H1 (cell line): ENCODE data around the gene TBC1D10A. TPM values are rescaled to one million over a fixed set of nuclear protein-coding genes. Genes with fewer than 3 reads are reported as not detected.
A peak's percentile ranks its signal among the peaks of the same experiment; 100 is the strongest.

Experiments
- ASH2L ChIP-seq: fragments of 200-600, 300-600 bp; sonication (generic); IDR thresholded peaks from one replicate; pipeline ENCODE4 v1.7.1; 2017; ENCODE audit warnings: low read length
- BACH1 ChIP-seq: IDR thresholded peaks from 2 replicates; pipeline ENCODE4 v1.6.1; 2012; ENCODE audit warnings: low read length, improper control_type of control experiment
- BCL11A ChIP-seq, 2 experiments: IDR thresholded peaks; one replicate each; pipeline ENCODE4 v1.6.1; 2011; ENCODE audit warnings: low read depth in 2 of 2, low read length in 2 of 2, mild to moderate bottlenecking in 2 of 2
- CBX8 ChIP-seq: fragments of 300-800, 300-1000 bp; sonication (generic); IDR thresholded peaks from 2 replicates; pipeline ENCODE4 v1.7.1; 2016; ENCODE audit warnings: low read depth, low read length, borderline replicate concordance
- EGR1 ChIP-seq: IDR thresholded peaks from 2 replicates; pipeline ENCODE4 v1.6.1; 2011; ENCODE audit warnings: low read depth, low read length, borderline replicate concordance
- EP300 ChIP-seq, 2 experiments: IDR thresholded peaks; 1 replicate in 1 of 2; 2 replicates in 1 of 2; pipeline ENCODE4 v1.6.1; 2011 to 2012; ENCODE audit warnings: low read depth in 2 of 2, low read length in 2 of 2, mild to moderate bottlenecking in 2 of 2, borderline replicate concordance in 1 of 2, inconsistent platforms in 1 of 2, moderate library complexity in 1 of 2
- KDM1A ChIP-seq: fragments of 200-600, 300-600 bp; sonication (generic); IDR thresholded peaks from 2 replicates; pipeline ENCODE4 v1.7.1; 2016; ENCODE audit warnings: mild to moderate bottlenecking, low read length, borderline replicate concordance
- KDM5A ChIP-seq: fragments of 200-600 bp; IDR thresholded peaks from 2 replicates; pipeline ENCODE4 v1.7.1; 2012; ENCODE audit warnings: mild to moderate bottlenecking, low read length, inconsistent platforms, mixed read lengths
- NRF1 ChIP-seq: IDR thresholded peaks from 2 replicates; pipeline ENCODE4 v1.6.1; 2011; ENCODE audit warnings: mild to moderate bottlenecking, low read depth, low read length, improper control_type of control experiment
- POLR2A ChIP-seq, 2 experiments: IDR thresholded peaks; 1 replicate in 1 of 2; 2 replicates in 1 of 2; pipeline ENCODE4 v1.6.1; 2011; ENCODE audit warnings: low read depth in 2 of 2, low read length in 2 of 2, mild to moderate bottlenecking in 2 of 2; ENCODE audit errors: control extremely low read depth in 1 of 2
- RAD21 ChIP-seq, 2 experiments: IDR thresholded peaks in 1 of 2; conservative IDR thresholded peaks in 1 of 2; 2 replicates each; pipeline ENCODE4 v1.6.1; 2011; ENCODE audit warnings: low read depth in 2 of 2, low read length in 2 of 2, improper control_type of control experiment in 1 of 2, inconsistent platforms in 1 of 2, mild to moderate bottlenecking in 1 of 2, moderate library complexity in 1 of 2
- RBBP5 ChIP-seq: IDR thresholded peaks from 2 replicates; pipeline ENCODE4 v1.7.1; 2012; ENCODE audit warnings: low read depth, mild to moderate bottlenecking, inconsistent platforms, low read length, moderate library complexity, borderline replicate concordance
- RNF2 ChIP-seq: fragments of 200-900, 300-1000 bp; sonication (generic); IDR thresholded peaks from 2 replicates; pipeline ENCODE4 v1.7.1; 2016; ENCODE audit warnings: borderline replicate concordance, low read depth, mild to moderate bottlenecking, antibody characterized with exemption, low read length; ENCODE audit not compliant: poor library complexity, severe bottlenecking; ENCODE audit errors: missing control alignments
- SP4 ChIP-seq: IDR thresholded peaks from 2 replicates; pipeline ENCODE4 v1.6.1; 2012; ENCODE audit warnings: low read length, inconsistent platforms
- SRF ChIP-seq: IDR thresholded peaks from 2 replicates; pipeline ENCODE4 v1.6.1; 2011; ENCODE audit warnings: mild to moderate bottlenecking, low read depth, low read length, moderate library complexity
- TAF1 ChIP-seq: IDR thresholded peaks from 2 replicates; pipeline ENCODE4 v1.6.1; 2011; ENCODE audit warnings: mild to moderate bottlenecking, low read depth, low read length
- TAF7 ChIP-seq: optimal IDR thresholded peaks from 2 replicates; pipeline ENCODE3; 2011; ENCODE audit warnings: low read depth, mild to moderate bottlenecking, inconsistent platforms, low read length, moderate library complexity, borderline replicate concordance
- TCF12 ChIP-seq: IDR thresholded peaks from 2 replicates; pipeline ENCODE4 v1.6.1; 2011; ENCODE audit warnings: low read depth, mild to moderate bottlenecking, low read length
- TEAD4 ChIP-seq: IDR thresholded peaks from 2 replicates; pipeline ENCODE4 v1.6.1; 2012; ENCODE audit warnings: low read depth, low read length, inconsistent platforms, mixed read lengths
- YY1 ChIP-seq: IDR thresholded peaks from 2 replicates; pipeline ENCODE4 v1.6.1; 2011; ENCODE audit warnings: low read depth, mild to moderate bottlenecking, low read length
- ZNF274 ChIP-seq: IDR thresholded peaks from 2 replicates; pipeline ENCODE4 v1.7.0; 2012; ENCODE audit warnings: low read length, borderline replicate concordance; ENCODE audit errors: extremely low read depth
- polyA plus RNA-seq, 7 experiments: library from polyadenylated mRNA; depleted of rRNA in 3 of 7; stranded (reverse) in 5 of 7; unstranded in 2 of 7; fragments of >200 nt in 5 of 7; fragments of 200-250 nt in 2 of 7; gene quantifications; 1 replicate in 5 of 7; 2 replicates in 1 of 7; 4 replicates in 1 of 7; pipeline versions ENCODE4 v1.2.1 to v1.2.3, GENCODE V29; 2011 to 2013; ENCODE audit warnings: missing spikeins in 2 of 7, mixed read lengths in 2 of 7
- total RNA-seq: library from RNA; stranded (reverse); fragmentation: NEBNext Ultra II Directional; extraction: Animal tissue kit (Norgen Biotek cat#: 25700); gene quantifications from 2 replicates; pipeline ENCODE4 v1.2.1, GENCODE V29; 2021
- TF ChIP-seq, protein P1 (sequence below): IDR thresholded peaks from 2 replicates; pipeline ENCODE4 v1.6.1; 2012; ENCODE audit warnings: inconsistent platforms
- TF ChIP-seq, protein P2 (sequence below): IDR thresholded peaks from 2 replicates; pipeline ENCODE4 v1.6.1; 2011; ENCODE audit warnings: low read length, improper control_type of control experiment

TBC1D10A gene
- total and polyA plus RNA-seq, 2 of the 8 experiments (the other 6 are each of a cell fraction or from before 2014, with no cell fraction given), result 5.4 to 7.0 TPM

- TF ChIP-seq TAF1 (no peak), EP300 (IDR thresholded peaks at IDR 0.05; ENCODE audit: borderline replicate concordance in 1 of 2, low read depth in 2 of 2, low read length in 2 of 2) (no peak), ASH2L (no peak), POLR2A (IDR thresholded peaks at IDR 0.05; ENCODE audit: control extremely low read depth in 1 of 2, low read depth in 2 of 2, low read length in 2 of 2) (no peak), RBBP5 (no peak), NRF1 (no peak), BCL11A (IDR thresholded peaks at IDR 0.05; ENCODE audit: low read depth in 2 of 2, low read length in 2 of 2) (no peak), SRF (no peak), EGR1 (no peak), BACH1 (no peak), KDM1A (no peak), TAF7 (no peak), YY1 (peak; percentile 88), TEAD4 (peak; percentile 62; the same call in 1 of the 2 replicates), TCF12 (no peak), CBX8 (no peak), ZNF274 (no peak), KDM5A (no peak), RNF2 (no peak), SP4 (no peak), RAD21 (IDR thresholded peaks at IDR 0.05 in 1 of 2, conservative IDR thresholded peaks at IDR 0.05 in 1 of 2; ENCODE audit: low read depth in 2 of 2, low read length in 2 of 2) (peak; percentile 59 to 72)
- TF ChIP-seq, protein P1, sequence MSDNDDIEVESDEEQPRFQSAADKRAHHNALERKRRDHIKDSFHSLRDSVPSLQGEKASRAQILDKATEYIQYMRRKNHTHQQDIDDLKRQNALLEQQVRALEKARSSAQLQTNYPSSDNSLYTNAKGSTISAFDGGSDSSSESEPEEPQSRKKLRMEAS, result peak; percentile 82
- TF ChIP-seq, protein P2, sequence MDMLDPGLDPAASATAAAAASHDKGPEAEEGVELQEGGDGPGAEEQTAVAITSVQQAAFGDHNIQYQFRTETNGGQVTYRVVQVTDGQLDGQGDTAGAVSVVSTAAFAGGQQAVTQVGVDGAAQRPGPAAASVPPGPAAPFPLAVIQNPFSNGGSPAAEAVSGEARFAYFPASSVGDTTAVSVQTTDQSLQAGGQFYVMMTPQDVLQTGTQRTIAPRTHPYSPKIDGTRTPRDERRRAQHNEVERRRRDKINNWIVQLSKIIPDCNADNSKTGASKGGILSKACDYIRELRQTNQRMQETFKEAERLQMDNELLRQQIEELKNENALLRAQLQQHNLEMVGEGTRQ, result no peak
- TF ChIP-seq, all 59 proteins: peak for 6
Measured at GRCh38 chr22:30262917-30263741, 63.6 kb downstream of the TBC1D10A start (continued).
